Stimulated activated CD8-positive, alpha-beta memory T cell treated with anti-CD3 and anti-CD28 coated beads, Interleukin-12 subunit alpha, Interleukin-12 subunit beta, amount 100 ng/mL, for 4 hours (primary cell): ENCODE data around the gene ATP1A2.

ENCODE experiments used
- DNase-seq: peaks from one replicate; pipeline ENCODE4 v3.0.0-alpha.2; 2020; ENCODE audit warnings: low read depth

The ATP1A2 gene

DNA sequence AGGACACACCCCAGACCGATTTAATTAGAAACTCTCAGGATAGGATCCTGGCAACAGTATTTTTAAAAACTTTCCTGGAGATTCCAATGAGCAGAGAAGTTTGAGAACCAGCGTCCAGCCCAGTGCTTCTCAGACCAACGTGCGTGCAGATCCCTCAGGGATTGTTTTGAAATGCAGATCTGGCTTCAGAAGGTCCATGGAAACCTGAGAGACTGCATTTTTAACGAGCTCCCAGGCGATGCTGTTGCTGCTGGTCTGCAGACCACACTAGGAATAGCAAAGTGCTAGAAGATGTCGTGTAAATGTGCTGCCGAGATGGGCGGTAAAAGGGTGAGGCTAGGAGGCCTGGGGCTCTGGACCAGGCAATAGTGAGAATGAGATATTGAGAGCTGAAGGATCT is 56.4 kb downstream of the ATP1A2 start:
- no peak for DNase-seq

DNA sequence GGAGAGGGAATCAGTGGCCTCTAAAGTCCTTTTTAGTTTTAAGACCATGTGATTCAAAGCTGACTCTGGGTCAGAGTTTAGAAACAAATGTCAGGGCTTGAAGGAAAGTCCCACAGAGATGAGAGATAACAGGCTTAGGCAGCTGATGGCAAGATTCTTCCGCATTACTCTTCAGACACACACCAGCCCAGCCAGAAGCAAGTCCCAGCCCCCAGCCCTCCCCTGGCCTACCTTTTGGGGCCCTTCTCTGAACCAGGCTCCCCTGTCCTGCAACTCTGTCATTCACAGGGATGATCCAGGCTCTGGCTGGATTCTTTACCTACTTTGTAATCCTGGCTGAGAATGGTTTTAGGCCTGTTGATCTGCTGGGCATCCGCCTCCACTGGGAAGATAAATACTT is 61.7 kb downstream of the ATP1A2 start:
- no peak for DNase-seq

DNA sequence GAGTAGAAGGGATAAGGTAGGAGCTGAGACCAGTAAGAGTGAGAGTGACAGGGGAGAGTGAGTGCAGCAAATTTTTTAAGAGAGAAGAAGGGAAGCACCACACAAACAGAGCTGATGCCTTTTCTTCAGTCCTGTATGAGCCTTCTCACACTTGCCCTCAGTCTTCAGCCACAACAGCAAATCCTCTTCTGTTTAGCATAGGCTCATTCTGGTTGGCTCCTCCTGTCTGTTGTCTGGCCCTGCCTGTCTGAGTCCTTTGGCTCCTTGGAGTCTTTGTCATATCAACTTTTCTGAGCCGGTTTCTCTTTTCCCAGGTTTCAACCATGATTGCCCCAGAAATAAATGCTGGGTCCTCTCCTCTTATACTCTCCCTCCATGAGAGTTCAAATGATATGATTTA is 62.1 kb downstream of the ATP1A2 start:
- DNase-seq: no peak

DNA sequence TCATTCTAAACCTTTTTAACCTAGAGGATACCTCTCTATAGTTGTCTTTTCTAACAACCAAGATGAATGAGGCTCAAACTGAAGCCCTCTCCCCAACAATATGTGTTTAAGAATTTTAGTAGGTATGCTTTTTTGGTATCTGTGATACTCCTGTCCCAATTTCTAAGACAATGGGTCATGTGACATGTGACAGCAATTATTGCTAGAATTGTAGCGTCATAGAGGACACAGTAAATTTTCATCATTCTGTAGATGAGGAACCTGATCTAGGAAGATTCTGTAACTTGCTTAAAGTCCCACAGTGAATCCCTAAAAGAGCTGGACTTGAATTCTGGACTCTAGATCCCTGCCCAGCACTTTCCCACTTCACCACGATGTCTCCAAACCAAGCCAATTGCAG is 63.2 kb downstream of the ATP1A2 start:
- DNase-seq: no peak

DNA sequence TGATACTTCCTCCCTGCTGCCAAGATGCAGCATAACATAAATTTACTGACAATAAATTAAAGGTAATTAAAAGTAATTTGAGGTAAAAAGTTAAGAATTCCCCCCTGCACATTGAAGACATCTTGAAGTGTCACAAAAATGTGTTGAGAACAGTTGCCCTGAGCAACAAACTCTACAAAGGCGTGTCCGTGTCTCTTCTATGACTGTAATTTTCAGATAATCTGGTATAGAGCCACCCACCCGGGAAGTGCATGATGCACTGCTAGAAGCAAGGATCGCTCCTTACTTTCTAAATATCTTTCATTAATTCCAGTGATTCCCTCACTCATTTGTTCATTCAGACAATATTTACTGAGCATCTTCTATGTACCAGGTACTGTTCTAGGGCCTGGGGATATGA is 63.8 kb downstream of the ATP1A2 start:
- DNase-seq: no peak

DNA sequence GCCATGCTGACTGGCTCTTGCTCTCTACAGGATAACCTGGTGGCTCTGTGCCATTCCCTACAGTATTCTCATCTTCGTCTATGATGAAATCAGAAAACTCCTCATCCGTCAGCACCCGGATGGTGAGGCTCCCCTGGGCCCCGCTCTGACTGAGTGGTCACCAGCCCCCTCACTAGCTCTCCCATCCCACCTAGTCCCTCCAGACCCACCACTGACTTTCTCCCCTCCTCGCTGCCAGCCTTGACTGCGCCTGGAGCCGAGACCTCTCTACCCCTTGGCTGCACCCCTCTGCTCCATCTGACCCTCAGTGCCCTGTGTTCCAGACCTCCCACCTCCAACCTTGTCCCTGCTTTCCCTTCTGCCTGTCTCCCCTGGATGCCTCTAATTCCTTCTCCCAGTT is 70.7 kb downstream of the ATP1A2 start:
- no peak for DNase-seq

DNA sequence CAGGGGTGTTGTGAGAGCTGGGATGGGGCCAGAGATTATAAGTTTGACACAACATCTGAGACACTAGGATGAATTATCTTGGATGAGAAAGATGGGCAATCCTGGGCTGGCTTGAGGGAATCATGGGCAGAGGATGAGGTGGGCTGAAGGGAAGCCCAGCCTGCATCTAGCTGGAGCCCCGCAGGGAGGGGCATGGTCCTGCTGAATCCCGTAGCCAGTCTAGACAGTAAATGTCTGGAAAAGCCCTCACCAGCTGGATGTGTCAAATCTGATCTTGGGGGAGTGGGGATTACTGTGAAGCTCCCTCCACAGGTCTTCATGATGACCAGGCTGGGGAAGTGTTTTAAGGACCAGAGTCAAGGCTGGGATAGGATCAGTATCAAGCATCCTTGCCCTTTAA is 71.2 kb downstream of the ATP1A2 start:
- no peak for DNase-seq

DNA sequence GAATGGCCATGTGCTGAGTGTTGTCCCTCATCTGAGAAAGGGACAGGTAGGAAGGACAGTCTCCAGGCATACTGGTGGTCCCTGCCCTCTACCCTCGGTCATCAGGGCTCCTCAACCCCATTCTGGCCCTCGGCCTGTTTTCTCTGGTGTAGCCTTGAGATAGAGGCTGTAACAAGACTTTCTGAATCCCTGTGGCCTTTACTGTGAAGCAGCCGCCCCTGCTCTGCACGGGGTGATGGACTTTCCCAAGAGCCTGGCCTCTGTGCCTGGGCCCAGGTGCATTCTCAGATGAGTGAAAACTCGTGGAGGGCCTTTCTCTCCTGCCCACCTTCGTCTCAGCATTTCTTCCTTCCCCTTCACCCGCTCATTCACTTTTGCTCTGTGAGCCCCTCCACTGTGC is 71.8 kb downstream of the ATP1A2 start:
- DNase-seq: no peak

DNA sequence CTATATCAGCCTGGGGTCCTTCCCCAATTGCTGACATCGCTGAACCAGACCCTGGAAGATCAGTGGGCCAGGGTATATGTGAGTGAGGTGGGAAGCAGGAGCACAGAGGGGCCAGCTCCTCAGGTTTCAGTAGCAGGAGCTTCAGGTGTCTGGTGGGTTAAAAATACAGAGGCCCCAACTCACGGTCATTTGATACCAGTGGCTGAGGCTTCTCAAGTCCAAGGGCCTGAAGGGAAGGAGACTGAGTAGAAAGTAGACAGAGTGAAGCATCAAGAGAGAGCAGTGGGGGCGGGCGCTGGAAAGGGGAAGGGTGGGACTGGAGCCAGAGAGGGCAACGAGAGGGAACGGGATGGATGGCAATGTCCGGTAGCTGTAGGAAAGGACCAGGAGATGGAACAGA is 72.8 kb downstream of the ATP1A2 start:
- no peak for DNase-seq

DNA sequence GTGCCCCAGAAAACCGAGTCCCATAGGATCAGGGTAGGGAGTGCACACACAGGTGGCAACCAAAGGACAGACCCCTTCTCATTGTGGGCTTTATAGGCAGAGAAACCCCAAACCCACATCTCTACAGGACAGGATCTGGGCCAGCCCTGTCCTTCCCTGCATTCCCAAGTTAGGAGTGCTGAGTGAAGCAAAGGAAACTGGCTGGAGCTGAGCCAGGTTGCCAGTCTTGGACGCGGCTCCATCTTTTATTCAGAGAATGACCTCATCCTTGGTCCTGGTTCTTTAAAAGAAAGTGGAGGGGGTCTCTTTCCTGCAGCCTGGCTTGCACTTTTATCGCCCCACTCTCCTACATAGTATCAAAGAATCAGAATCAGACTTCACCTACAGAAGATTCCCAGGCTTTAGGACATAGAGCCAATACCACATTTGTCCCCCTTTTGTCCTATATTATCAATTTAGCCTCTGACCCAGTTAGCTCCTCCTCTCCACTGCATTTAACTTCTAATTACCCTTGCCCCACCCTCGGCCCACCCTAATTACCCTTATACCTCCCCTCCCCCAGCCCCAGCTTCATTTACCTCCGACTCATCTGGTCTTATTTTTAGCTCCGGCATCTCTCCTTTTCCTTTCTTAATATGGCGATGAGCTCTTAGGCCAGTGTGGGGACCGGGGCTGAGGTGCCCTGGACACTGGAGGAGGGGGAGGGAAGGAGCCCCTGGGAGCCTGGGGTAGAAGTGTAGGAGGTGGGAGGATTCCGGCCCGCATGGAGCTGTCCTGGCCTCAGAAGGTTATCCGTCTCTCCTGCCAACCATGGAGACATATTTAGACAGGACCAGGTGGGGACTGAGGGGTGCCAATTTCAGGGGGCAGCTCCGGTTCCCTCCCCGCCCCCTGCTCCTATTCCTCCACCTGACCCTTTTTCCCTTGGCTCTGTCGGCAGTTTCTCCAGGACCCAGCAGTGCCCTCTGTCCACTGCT is 74.4 kb downstream of the ATP1A2 start, which contains the start of gene CASQ1:
Gene CASQ1 (plus strand): TSS at position 927 of the 977 bp plus-strand sequence. CDS start 177 bp downstream, outside the sequence.
- DNase-seq: no peak

DNA sequence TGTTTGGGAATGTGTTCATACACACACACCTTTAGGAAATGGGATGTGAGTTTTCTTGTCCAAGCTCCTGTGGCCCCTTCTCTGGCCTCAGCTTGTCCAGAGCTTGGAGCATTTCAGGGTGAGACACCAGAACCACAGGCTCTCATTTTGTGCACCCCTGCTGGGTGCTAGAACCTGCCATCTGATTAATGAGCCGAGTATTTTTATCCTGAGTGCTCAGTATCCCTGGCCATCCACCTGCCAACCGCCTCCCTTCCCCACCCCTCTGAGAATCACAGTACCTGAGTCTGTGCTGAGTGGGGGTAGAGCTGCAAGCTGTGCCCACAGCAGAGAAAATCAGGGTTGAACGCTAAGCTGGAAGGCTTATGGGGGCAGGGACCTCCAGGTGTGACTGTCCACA is 76.2 kb downstream of the ATP1A2 start:
- DNase-seq: no peak

DNA sequence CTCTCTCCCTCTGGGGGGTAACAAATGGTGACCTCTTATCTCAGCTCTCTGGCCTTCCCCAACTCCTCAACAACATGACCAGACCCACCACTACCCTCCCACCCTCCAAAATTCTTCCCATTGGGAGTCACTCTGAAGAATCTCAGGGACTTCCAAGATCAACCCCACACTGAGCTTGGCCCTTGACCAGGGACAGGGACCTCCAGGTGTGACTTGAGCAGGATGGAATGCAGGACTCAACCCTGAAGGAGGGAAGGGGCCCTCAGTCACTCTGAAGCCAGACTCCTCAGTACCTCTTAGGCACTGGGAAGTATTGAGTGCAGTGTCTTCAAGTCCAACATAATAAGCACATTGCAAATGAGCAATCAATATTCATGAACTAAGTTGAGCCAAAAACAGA is 76.7 kb downstream of the ATP1A2 start:
- no peak for DNase-seq
